Measurements from ENCODE around the gene MYOF. TPM values are rescaled to one million over a fixed set of nuclear protein-coding genes. Genes with fewer than 3 reads are reported as not detected.

Gene MYOF
- total RNA-seq, 4 donors from 2014 or later, result 61.1 to 123 (median 99.6) TPM

GRCh38 chr10:93437946-93438612 is 44.1 kb downstream of the MYOF start:
- no peak for TF ChIP-seq CTCF (IDR thresholded peaks at IDR 0.05)
- no peak for TF ChIP-seq POLR2A (IDR thresholded peaks at IDR 0.05)
- Histone ChIP-seq H3K4me1 (peaks cover 34 to 100% (median 85%) of the 10 kb centered on the region in 3 donors), H3K36me3 (no peaks in the 10 kb centered on the region), H3K4me3 (peak overlapping the region in 2 of 4 donors; percentile 18 to 41), H3K27me3 (no peaks in the 10 kb centered on the region), H3K27ac (peak overlapping the region; percentile 93 to 99 (median 98)), H3K9me3 (no peaks in the 10 kb centered on the region)
- intact Hi-C loops (cut with DNase I), result loop anchor here (5.0 kb wide), 1 partner anchor 44 kb away; the partner anchor contains the start of gene MYOF
- DNase-seq, result no peak
- WGBS, 2 donors, result 30 to 38% methylated on average over 12 to 19 of the region's 19 CpGs

- H3K36me3 ChIP-seq, result no peaks in the 10 kb centered on the region
- intact Hi-C loops (cut with DNase I), result loop anchor here (5.0 kb wide), 1 partner anchor 45 kb away; the partner anchor contains the start of gene MYOF
Measured at GRCh38 chr10:93437086-93437945, 44.8 kb downstream of the MYOF start.

GRCh38 chr10:93436591-93437085 is 45.5 kb downstream of the MYOF start:
- Histone ChIP-seq H3K36me3 (no peaks in the 10 kb centered on the region), H3K27me3 (no peaks in the 10 kb centered on the region), H3K4me3 (peak overlapping the region in 3 of 4 donors; percentile 8 to 41 (median 18)), H3K9me3 (no peaks in the 10 kb centered on the region), H3K4me1 (peaks cover 34 to 99% (median 71%) of the 10 kb centered on the region in 3 donors), H3K27ac (peak overlapping the region; percentile 93 to 99 (median 98))
- 24 to 25% methylated on average over 4 of the region's 4 CpGs for WGBS, 2 donors
- TF ChIP-seq POLR2A (IDR thresholded peaks at IDR 0.05), result peak in 1 of 4 donors; percentile 3
- no peak for TF ChIP-seq CTCF (IDR thresholded peaks at IDR 0.05)
- no peak for DNase-seq
- intact Hi-C loops (cut with DNase I), result loop anchor here (5.0 kb wide), 1 partner anchor 46 kb away; the partner anchor contains the start of gene MYOF

More at GRCh38 chr10:93437086-93437945, 44.8 kb downstream of the MYOF start:
- no peak for DNase-seq
- TF ChIP-seq POLR2A (IDR thresholded peaks at IDR 0.05) (peak in 2 of 4 donors; percentile 21 to 49), CTCF (IDR thresholded peaks at IDR 0.05) (no peak)
- peaks cover 34 to 100% (median 77%) of the 10 kb centered on the region in 3 donors for H3K4me1 ChIP-seq
- H3K27ac ChIP-seq, result peak overlapping the region; percentile 93 to 99 (median 98)
- no peaks in the 10 kb centered on the region for H3K9me3 ChIP-seq
- H3K27me3 ChIP-seq, result no peaks in the 10 kb centered on the region
- peak overlapping the region in 3 of 4 donors; percentile 8 to 41 (median 18) for H3K4me3 ChIP-seq
- 7 to 14% methylated on average over 11 to 18 of the region's 18 CpGs for WGBS, 2 donors

- WGBS, 2 donors, result 38 to 47% methylated on average over 5 of the region's 5 CpGs
- Histone ChIP-seq H3K4me3 (no peak overlapping the region), H3K27ac (peak overlapping the region; percentile 93 to 99 (median 98)), H3K9me3 (no peaks in the 10 kb centered on the region), H3K4me1 (peaks cover 34 to 91% (median 64%) of the 10 kb centered on the region in 3 donors), H3K36me3 (peaks cover 0 to 5% (median 0%) of the 10 kb centered on the region in 3 donors), H3K27me3 (no peaks in the 10 kb centered on the region)
- intact Hi-C loops (cut with DNase I), result loop anchor here (5.0 kb wide), 1 partner anchor 46 kb away; the partner anchor contains the start of gene MYOF
- DNase-seq, result no peak
- TF ChIP-seq POLR2A (IDR thresholded peaks at IDR 0.05) (no peak), CTCF (IDR thresholded peaks at IDR 0.05) (no peak)
Measured at GRCh38 chr10:93435621-93436397, 46.3 kb downstream of the MYOF start.
